Adrenal gland (tissue), 5 donors: ENCODE measurements around the gene GANAB.

Experiments
- POLR2A ChIP-seq, 2 donors: fragments of 450-650 bp; IDR thresholded peaks; one replicate each; pipeline ENCODE4 v1.6.1; 2017; ENCODE audit warnings: antibody characterized with exemption in 2 of 2, mild to moderate bottlenecking in 2 of 2, moderate library complexity in 1 of 2
- TF ChIP-seq, protein P1 (sequence below), 6 experiments: fragments of 450-650 bp in 4 of 6; fragments of 200-600 bp in 2 of 6; sonication (generic) in 1 of 6; IDR thresholded peaks; 1 replicate in 5 of 6; 2 replicates in 1 of 6; pipeline versions ENCODE4 v1.5.1 to v1.8.0; 2016 to 2021; ENCODE audit warnings: antibody characterized with exemption in 6 of 6, mild to moderate bottlenecking in 2 of 6, moderate library complexity in 1 of 6
- donor health status: DM: no; HTN: no; CAD: no.

GRCh38 chr11:62671236-62671607, 24.8 kb upstream of the GANAB start:
- TF ChIP-seq, protein P1, sequence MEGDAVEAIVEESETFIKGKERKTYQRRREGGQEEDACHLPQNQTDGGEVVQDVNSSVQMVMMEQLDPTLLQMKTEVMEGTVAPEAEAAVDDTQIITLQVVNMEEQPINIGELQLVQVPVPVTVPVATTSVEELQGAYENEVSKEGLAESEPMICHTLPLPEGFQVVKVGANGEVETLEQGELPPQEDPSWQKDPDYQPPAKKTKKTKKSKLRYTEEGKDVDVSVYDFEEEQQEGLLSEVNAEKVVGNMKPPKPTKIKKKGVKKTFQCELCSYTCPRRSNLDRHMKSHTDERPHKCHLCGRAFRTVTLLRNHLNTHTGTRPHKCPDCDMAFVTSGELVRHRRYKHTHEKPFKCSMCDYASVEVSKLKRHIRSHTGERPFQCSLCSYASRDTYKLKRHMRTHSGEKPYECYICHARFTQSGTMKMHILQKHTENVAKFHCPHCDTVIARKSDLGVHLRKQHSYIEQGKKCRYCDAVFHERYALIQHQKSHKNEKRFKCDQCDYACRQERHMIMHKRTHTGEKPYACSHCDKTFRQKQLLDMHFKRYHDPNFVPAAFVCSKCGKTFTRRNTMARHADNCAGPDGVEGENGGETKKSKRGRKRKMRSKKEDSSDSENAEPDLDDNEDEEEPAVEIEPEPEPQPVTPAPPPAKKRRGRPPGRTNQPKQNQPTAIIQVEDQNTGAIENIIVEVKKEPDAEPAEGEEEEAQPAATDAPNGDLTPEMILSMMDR (IDR thresholded peaks at IDR 0.05): no peak
- TF ChIP-seq POLR2A (IDR thresholded peaks at IDR 0.05): no peak
